Iris pigment epithelial cell (primary cell): ENCODE measurements around the gene FRS3.

Source experiments
- DNase-seq: peaks from one replicate; pipeline ENCODE4 v3.0.0-alpha.2; 2011; ENCODE audit warnings: low read depth

The FRS3 gene

GRCh38 chr6:41791305-41791704 is 11.6 kb upstream of the FRS3 start:
- no peak for DNase-seq

GRCh38 chr6:41790045-41790444 is 10.3 kb upstream of the FRS3 start:
- no peak for DNase-seq

GRCh38 chr6:41789390-41789724 is 9.7 kb upstream of the FRS3 start:
- DNase-seq, result no peak

GRCh38 chr6:41787219-41787917 is 7.7 kb upstream of the FRS3 start, which contains the start of gene TOMM6:
Gene TOMM6, plus strand, starts transcription at chr6:41787694. Its CDS starts 4 bp downstream, at chr6:41787698.
- peak; percentile 95 for DNase-seq

- DNase-seq, result peak; percentile 78
Measured at GRCh38 chr6:41786451-41787218, 6.9 kb upstream of the FRS3 start.

GRCh38 chr6:41785689-41786450 is 6.2 kb upstream of the FRS3 start:
- DNase-seq, result peak; percentile 30

GRCh38 chr6:41785254-41785653 is 5.6 kb upstream of the FRS3 start:
- DNase-seq, result no peak

GRCh38 chr6:41784581-41785171 is 5.0 kb upstream of the FRS3 start:
- DNase-seq, result no peak

GRCh38 chr6:41783106-41783780 is 3.5 kb upstream of the FRS3 start:
- no peak for DNase-seq

- no peak for DNase-seq
Measured at GRCh38 chr6:41781366-41781730, 1.6 kb upstream of the FRS3 start.

- peak; percentile 24 for DNase-seq
Measured at GRCh38 chr6:41780551-41781365, 1.1 kb upstream of the FRS3 start, which contains the start of gene PRICKLE4. Gene PRICKLE4, plus strand, starts transcription at chr6:41780782. Its CDS starts 2,692 bp downstream, at chr6:41783474.

GRCh38 chr6:41779336-41779735 is 364 bp downstream of the FRS3 start:
- no peak for DNase-seq

- DNase-seq, result no peak
Measured at GRCh38 chr6:41778895-41779294, 805 bp downstream of the FRS3 start.

- DNase-seq, result no peak
Measured at GRCh38 chr6:41777551-41778285, 2.0 kb downstream of the FRS3 start.

GRCh38 chr6:41775293-41775882 is 4.3 kb downstream of the FRS3 start:
- no peak for DNase-seq

GRCh38 chr6:41774841-41775240 is 4.9 kb downstream of the FRS3 start:
- DNase-seq, result no peak

GRCh38 chr6:41771058-41771983 is 8.4 kb downstream of the FRS3 start:
- DNase-seq, result no peak

- no peak for DNase-seq
Measured at GRCh38 chr6:41770381-41771057, 9.2 kb downstream of the FRS3 start.
